ENCODE results near the gene LRG1. TPM values are rescaled to one million over a fixed set of nuclear protein-coding genes. Genes with fewer than 3 reads are reported as not detected.

The LRG1 gene
- total and polyA plus RNA-seq, 9 of the 15 experiments (the other 6 are each of a cell fraction or from before 2014, with no cell fraction given) = 1.5 to 11.9 (median 8.7) TPM

GRCh38 chr19:4539693-4540581 is at the start of gene LRG1 (continued):
- TF ChIP-seq, protein P1, sequence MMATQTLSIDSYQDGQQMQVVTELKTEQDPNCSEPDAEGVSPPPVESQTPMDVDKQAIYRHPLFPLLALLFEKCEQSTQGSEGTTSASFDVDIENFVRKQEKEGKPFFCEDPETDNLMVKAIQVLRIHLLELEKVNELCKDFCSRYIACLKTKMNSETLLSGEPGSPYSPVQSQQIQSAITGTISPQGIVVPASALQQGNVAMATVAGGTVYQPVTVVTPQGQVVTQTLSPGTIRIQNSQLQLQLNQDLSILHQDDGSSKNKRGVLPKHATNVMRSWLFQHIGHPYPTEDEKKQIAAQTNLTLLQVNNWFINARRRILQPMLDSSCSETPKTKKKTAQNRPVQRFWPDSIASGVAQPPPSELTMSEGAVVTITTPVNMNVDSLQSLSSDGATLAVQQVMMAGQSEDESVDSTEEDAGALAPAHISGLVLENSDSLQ (IDR thresholded peaks at IDR 0.05) = no peak
- TF ChIP-seq SMARCE1 (IDR thresholded peaks at IDR 0.05) (no peak; the same call in 1 of the 2 replicates), HNRNPL (IDR thresholded peaks at IDR 0.05; ENCODE audit: low read depth, low read length) (no peak), ZNF324 (CRISPR knock-in tag; IDR thresholded peaks at IDR 0.05) (no peak), RBFOX2 (IDR thresholded peaks at IDR 0.05; ENCODE audit: low read depth, low read length) (peak; percentile 61), USF2 (CRISPR knock-in tag; IDR thresholded peaks at IDR 0.05) (no peak), SETDB1 (IDR thresholded peaks at IDR 0.05; ENCODE audit: low read length) (no peak), MAZ (CRISPR knock-in tag; conservative IDR thresholded peaks at IDR 0.05 in 1 of 2, IDR thresholded peaks at IDR 0.05 in 1 of 2) (peak in 1 of 2 experiments; percentile 55; a peak in 2 of 4 replicates), ZNF354B (CRISPR knock-in tag; IDR thresholded peaks at IDR 0.05) (no peak), SMAD2 (IDR thresholded peaks at IDR 0.05; ENCODE audit: low read depth, low read length) (no peak), CBFA2T3 (IDR thresholded peaks at IDR 0.05) (peak; percentile 64), SAP30 (IDR thresholded peaks at IDR 0.05; ENCODE audit: borderline replicate concordance, insufficient read depth, low read depth, low read length, poor library complexity, severe bottlenecking) (peak; percentile 43), RBBP5 (IDR thresholded peaks at IDR 0.05; ENCODE audit: borderline replicate concordance, insufficient read depth, low read length, poor library complexity, severe bottlenecking) (peak; percentile 49), YY1 (IDR thresholded peaks at IDR 0.05; ENCODE audit: borderline replicate concordance in 1 of 3, control insufficient read depth in 1 of 3, extremely low read depth in 1 of 3, insufficient read depth in 3 of 3, insufficient read length in 1 of 3, insufficient replicate concordance in 2 of 3, low read depth in 1 of 3, low read length in 2 of 3) (peak in 1 of 3 experiments; percentile 53), FOXJ2 (tag; IDR thresholded peaks at IDR 0.05) (no peak; the same call in 1 of the 2 replicates), ELF1 (tag; IDR thresholded peaks at IDR 0.05) (peak; percentile 89), KDM1A (IDR thresholded peaks at IDR 0.05) (peak in 1 of 2 experiments; percentile 23; a peak in 1 of 4 replicates), NFE2L1 (tag; IDR thresholded peaks at IDR 0.05; ENCODE audit: borderline replicate concordance, low read depth) (no peak), SOX6 (IDR thresholded peaks at IDR 0.05) (no peak), SUPT5H (IDR thresholded peaks at IDR 0.05) (peak; percentile 80), MEF2A (IDR thresholded peaks at IDR 0.05; ENCODE audit: control insufficient read depth, low read depth, low read length) (no peak)
- TF ChIP-seq, protein P2, sequence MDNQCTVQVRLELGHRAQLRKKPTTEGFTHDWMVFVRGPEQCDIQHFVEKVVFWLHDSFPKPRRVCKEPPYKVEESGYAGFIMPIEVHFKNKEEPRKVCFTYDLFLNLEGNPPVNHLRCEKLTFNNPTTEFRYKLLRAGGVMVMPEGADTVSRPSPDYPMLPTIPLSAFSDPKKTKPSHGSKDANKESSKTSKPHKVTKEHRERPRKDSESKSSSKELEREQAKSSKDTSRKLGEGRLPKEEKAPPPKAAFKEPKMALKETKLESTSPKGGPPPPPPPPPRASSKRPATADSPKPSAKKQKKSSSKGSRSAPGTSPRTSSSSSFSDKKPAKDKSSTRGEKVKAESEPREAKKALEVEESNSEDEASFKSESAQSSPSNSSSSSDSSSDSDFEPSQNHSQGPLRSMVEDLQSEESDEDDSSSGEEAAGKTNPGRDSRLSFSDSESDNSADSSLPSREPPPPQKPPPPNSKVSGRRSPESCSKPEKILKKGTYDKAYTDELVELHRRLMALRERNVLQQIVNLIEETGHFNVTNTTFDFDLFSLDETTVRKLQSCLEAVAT (IDR thresholded peaks at IDR 0.05) = 0 out of 4 replicates have a peak, but pooled peaks of 1 of the 2 experiments have one; percentile 12
- TF ChIP-seq, protein P3, sequence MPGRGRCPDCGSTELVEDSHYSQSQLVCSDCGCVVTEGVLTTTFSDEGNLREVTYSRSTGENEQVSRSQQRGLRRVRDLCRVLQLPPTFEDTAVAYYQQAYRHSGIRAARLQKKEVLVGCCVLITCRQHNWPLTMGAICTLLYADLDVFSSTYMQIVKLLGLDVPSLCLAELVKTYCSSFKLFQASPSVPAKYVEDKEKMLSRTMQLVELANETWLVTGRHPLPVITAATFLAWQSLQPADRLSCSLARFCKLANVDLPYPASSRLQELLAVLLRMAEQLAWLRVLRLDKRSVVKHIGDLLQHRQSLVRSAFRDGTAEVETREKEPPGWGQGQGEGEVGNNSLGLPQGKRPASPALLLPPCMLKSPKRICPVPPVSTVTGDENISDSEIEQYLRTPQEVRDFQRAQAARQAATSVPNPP (IDR thresholded peaks at IDR 0.05; ENCODE audit: borderline replicate concordance, insufficient read depth, insufficient read length) = no peak
